Natural killer cell (primary cell): Measurements from ENCODE around the gene PLA2G1B. TPM values are rescaled to one million over a fixed set of nuclear protein-coding genes. Genes with fewer than 3 reads are reported as not detected.

Experiments used
- ATAC-seq, 3 donors: fragments of 150-1000 bp in 2 of 3; fragments of 200-7000 bp in 1 of 3; cut with Tn5 transposase; 1 replicate in 1 of 3; 2 replicates in 2 of 3; pipeline ENCODE4 v1.10.0; 2021; ENCODE audit warnings: mild to moderate bottlenecking in 2 of 3, moderate library complexity in 2 of 3
- DNase-seq, 2 donors: peaks; one replicate each; pipeline versions ENCODE4 v3.0.0 to v3.0.0-alpha.2; 2013 to 2021; ENCODE audit warnings: mixed read lengths in 1 of 2
- H3K27ac ChIP-seq: one replicate; pipeline ENCODE4 v1.5.1; 2013; ENCODE audit warnings: mild to moderate bottlenecking, low read length
- H3K27me3 ChIP-seq: one replicate; pipeline ENCODE4 v1.6.1; 2013; ENCODE audit warnings: low read length; ENCODE audit not compliant: control insufficient read depth, insufficient read depth
- H3K36me3 ChIP-seq: one replicate; pipeline ENCODE4 v1.6.1; 2013; ENCODE audit warnings: low read length; ENCODE audit not compliant: control insufficient read depth, insufficient read depth
- H3K4me1 ChIP-seq: one replicate; pipeline ENCODE4 v1.6.1; 2013; ENCODE audit warnings: low read length; ENCODE audit not compliant: control insufficient read depth, insufficient read depth
- H3K4me3 ChIP-seq: one replicate; pipeline ENCODE4 v1.5.1; 2013; ENCODE audit warnings: low read length
- H3K9me3 ChIP-seq: one replicate; pipeline ENCODE4 v1.6.1; 2013; ENCODE audit warnings: low read length; ENCODE audit not compliant: control insufficient read depth, insufficient read depth
- H3K27ac Mint-ChIP-seq, 2 donors: one replicate each; pipeline ENCODE4 v1.8.0; 2022; ENCODE audit warnings: mild to moderate bottlenecking in 2 of 2, mixed read lengths in 2 of 2, moderate library complexity in 1 of 2
- H3K27me3 Mint-ChIP-seq, 2 donors: one replicate each; pipeline ENCODE4 v1.8.0; 2022; ENCODE audit warnings: low read depth in 2 of 2, mixed read lengths in 2 of 2
- H3K36me3 Mint-ChIP-seq: one replicate; pipeline ENCODE4 v1.8.0; 2022; ENCODE audit warnings: mixed read lengths
- H3K4me1 Mint-ChIP-seq, 2 donors: one replicate each; pipeline ENCODE4 v1.8.0; 2022; ENCODE audit warnings: mixed read lengths in 2 of 2
- H3K4me3 Mint-ChIP-seq: one replicate; pipeline ENCODE4 v1.8.0; 2022; ENCODE audit warnings: mild to moderate bottlenecking, moderate library complexity, mixed read lengths
- H3K9me3 Mint-ChIP-seq, 2 donors: one replicate each; pipeline ENCODE4 v1.8.0; 2022; ENCODE audit warnings: mixed read lengths in 2 of 2
- WGBS: methylation state at CpG from one replicate; pipeline ENCODE4 v1.1.7; 2013; ENCODE audit warnings: missing lambda C conversion rate; ENCODE audit not compliant: insufficient coverage; 5-methylcytosine and 5-hydroxymethylcytosine counted together
- intact Hi-C: fragments of 100-400 bp; cut with micrococcal nuclease; formaldehyde crosslinking; loops from one replicate; pipeline ENCODE4 v1.14.2; 2022
- total RNA-seq, 4 donors: library from RNA; stranded (reverse); fragments of 120-200 nt in 1 of 4; gene quantifications; one replicate each; pipeline versions ENCODE4 v1.2.3 to v1.2.4, GENCODE V29; 2013 to 2022
- TF ChIP-seq, protein P1 (sequence below): fragments of 200-600 bp; IDR thresholded peaks from one replicate; pipeline ENCODE4 v1.8.0; 2022; ENCODE audit warnings: antibody characterized with exemption

Gene PLA2G1B
- total RNA-seq, 3 donors from 2014 or later (not counting 1 experiment from before 2014, with no cell fraction given): 0.52 TPM; not detected in 2

GRCh38 chr12:120356567-120357030 lies 29.0 kb upstream of the PLA2G1B start:
- DNase-seq (peak; percentile 71 to 82), ATAC-seq (peak; percentile 78 to 97 (median 94))
- Mint-ChIP-seq H3K27ac (no peak overlapping the region), H3K9me3 (no peaks in the 10 kb centered on the region), H3K36me3 (no peaks in the 10 kb centered on the region), H3K27me3 (peaks cover 0 to 25% of the 10 kb centered on the region in 2 donors), H3K4me3 (no peak overlapping the region), H3K4me1 (peaks cover 0 to under 1% of the 10 kb centered on the region in 2 donors)
- Histone ChIP-seq H3K27me3 (peaks cover 5% of the 10 kb centered on the region), H3K4me3 (no peak overlapping the region), H3K36me3 (no peaks in the 10 kb centered on the region), H3K9me3 (no peaks in the 10 kb centered on the region), H3K4me1 (no peaks in the 10 kb centered on the region), H3K27ac (no peak overlapping the region)
- 74% methylated on average over 12 of the region's 13 CpGs for WGBS
- TF ChIP-seq, protein P1, sequence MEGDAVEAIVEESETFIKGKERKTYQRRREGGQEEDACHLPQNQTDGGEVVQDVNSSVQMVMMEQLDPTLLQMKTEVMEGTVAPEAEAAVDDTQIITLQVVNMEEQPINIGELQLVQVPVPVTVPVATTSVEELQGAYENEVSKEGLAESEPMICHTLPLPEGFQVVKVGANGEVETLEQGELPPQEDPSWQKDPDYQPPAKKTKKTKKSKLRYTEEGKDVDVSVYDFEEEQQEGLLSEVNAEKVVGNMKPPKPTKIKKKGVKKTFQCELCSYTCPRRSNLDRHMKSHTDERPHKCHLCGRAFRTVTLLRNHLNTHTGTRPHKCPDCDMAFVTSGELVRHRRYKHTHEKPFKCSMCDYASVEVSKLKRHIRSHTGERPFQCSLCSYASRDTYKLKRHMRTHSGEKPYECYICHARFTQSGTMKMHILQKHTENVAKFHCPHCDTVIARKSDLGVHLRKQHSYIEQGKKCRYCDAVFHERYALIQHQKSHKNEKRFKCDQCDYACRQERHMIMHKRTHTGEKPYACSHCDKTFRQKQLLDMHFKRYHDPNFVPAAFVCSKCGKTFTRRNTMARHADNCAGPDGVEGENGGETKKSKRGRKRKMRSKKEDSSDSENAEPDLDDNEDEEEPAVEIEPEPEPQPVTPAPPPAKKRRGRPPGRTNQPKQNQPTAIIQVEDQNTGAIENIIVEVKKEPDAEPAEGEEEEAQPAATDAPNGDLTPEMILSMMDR: peak; percentile 89
- intact Hi-C loops: loop anchor here (1.0 to 5.0 kb wide), 2 partner anchors 140 to 356 kb away; partner anchors contain the start of genes DYNLL1 and UNC119B

GRCh38 chr12:120353556-120354317 lies 26.2 kb upstream of the PLA2G1B start:
- Mint-ChIP-seq H3K4me3 (no peak overlapping the region), H3K27ac (no peak overlapping the region)
- no peak for DNase-seq

GRCh38 chr12:120353136-120353535 lies 25.6 kb upstream of the PLA2G1B start:
- Mint-ChIP-seq H3K4me1 (no peaks in the 10 kb centered on the region), H3K4me3 (no peak overlapping the region), H3K27ac (no peak overlapping the region), H3K27me3 (peaks cover 0 to 3% of the 10 kb centered on the region in 2 donors), H3K36me3 (no peaks in the 10 kb centered on the region), H3K9me3 (no peaks in the 10 kb centered on the region)
- intact Hi-C loops: no loop called here
- no peak for DNase-seq
- ATAC-seq: no peak
- Histone ChIP-seq H3K27me3 (no peaks in the 10 kb centered on the region), H3K4me3 (no peak overlapping the region), H3K4me1 (no peaks in the 10 kb centered on the region), H3K27ac (no peak overlapping the region), H3K36me3 (no peaks in the 10 kb centered on the region), H3K9me3 (no peaks in the 10 kb centered on the region)
- WGBS: 94% methylated on average over 6 of the region's 6 CpGs
- TF ChIP-seq, protein P1: no peak

More at GRCh38 chr12:120353556-120354317, 26.2 kb upstream of the PLA2G1B start:
- Mint-ChIP-seq H3K4me1 (no peaks in the 10 kb centered on the region), H3K9me3 (no peaks in the 10 kb centered on the region), H3K36me3 (no peaks in the 10 kb centered on the region), H3K27me3 (peaks cover 0 to 3% of the 10 kb centered on the region in 2 donors)
- H3K4me3 ChIP-seq: no peak overlapping the region
- no peak for ATAC-seq
- H3K9me3 ChIP-seq: no peaks in the 10 kb centered on the region
- no peaks in the 10 kb centered on the region for H3K4me1 ChIP-seq
- no peaks in the 10 kb centered on the region for H3K27me3 ChIP-seq
- no peaks in the 10 kb centered on the region for H3K36me3 ChIP-seq
- TF ChIP-seq, protein P1: no peak
- H3K27ac ChIP-seq: no peak overlapping the region
- intact Hi-C loops: no loop called here
- WGBS: 81% methylated on average over 4 of the region's 4 CpGs
